GM18867 (cell line): ENCODE measurements around the gene AFG3L2.

Experiments used
- ATAC-seq: cut with Tn5 transposase; IDR thresholded peaks from one replicate; pipeline ENCODE4 v1.9.1; 2021; ENCODE audit warnings: mild to moderate bottlenecking, moderate library complexity; ENCODE audit not compliant: unreplicated experiment

AFG3L2 gene

DNA sequence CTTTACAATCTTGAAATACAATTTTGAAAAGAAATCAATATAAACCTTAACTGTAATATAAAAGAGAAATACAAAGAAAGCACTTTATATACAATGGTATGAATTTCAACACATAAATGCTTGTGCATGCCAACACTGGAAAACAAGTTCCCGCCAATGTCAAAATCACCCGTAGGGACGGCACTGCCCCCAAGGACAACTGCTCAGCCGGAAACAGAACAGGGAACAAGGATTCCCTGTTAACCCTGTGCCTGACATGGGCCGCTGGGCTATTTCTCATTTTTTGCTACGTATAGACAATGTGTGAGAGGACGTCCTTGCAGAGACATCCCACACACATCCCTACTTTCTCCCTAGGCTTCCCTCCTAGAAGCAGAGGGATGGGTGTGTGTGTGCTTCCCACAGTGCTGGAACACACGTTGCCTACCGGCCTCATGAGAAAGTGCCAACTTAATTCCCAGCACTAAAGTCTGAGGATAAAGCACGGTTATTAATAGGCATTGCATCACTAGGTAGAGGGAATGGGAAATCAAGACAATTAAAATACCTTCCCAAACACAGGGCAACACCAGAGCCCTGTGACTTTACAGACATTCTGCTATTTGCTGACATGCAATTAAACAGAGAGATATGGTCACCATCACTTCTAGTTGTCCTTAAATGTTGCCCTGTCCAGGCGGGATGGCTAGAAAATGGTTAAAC, 14.4 kb downstream of the AFG3L2 start:
- no peak for ATAC-seq

DNA sequence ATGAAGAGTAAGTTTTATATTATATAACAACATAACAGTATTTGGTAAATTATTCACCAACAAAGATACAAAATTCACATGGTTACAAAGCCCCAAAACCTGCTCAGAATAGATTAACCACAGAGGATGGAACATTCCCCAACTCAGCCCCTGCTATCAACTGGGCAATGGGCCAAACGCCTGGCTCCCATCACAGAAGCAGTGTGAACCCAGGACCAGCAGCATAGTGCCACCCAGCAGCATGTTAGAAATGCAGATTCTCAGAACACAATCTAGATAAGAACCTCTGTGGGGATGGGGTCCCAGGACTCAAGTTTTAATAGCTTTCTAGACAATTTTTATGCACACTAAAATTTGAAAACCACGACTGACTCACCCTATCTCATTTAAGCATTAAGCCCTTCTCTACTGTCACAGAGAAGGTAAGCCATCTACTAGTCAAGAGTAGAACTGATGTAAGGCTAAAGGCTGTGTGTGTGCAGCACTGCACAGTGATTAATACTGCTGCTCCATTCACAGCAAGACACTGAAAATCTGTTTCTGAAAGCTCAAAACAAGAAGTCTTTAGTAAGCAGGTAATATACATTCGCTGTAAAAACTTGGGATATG, 15.2 kb downstream of the AFG3L2 start:
- ATAC-seq = no peak

DNA sequence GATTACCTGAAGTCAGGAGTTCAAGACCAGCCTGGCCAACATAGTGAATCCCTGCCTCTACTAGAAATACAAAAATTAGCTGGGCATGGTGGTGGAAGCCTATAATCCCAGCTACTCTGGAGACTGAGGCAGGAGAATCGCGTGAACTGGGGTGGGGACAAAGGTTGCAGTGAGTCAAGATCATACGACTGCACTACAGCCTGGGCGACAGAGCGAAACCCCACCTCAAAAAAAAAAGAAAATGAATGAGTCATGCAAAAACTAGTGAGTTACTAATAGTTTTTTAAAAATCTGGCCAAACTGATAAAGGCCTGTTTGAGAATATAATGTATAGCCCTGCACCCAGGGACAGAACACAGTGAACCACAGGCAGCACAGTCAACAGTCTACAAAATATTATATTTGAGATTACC, 17.5 kb downstream of the AFG3L2 start:
- no peak for ATAC-seq

DNA sequence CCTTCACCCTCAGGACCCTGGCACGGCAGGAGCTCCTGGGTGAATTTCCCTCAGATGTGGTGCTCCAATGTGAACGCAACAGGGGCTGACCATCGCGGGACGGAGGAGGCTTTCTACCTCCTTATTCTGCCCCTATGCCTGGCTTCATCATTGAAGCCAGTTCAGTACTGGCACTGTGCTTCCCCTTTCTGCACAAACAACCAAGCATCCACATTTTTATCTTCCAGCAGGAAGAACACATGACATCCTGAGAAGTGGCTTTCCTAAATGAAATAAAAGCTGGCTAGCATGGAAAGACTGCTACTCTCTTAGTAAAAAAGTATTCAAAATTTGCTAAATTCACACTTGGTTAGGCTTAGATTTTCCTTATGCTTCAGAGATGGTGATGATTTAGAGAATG, 24.8 kb downstream of the AFG3L2 start:
- no peak for ATAC-seq

DNA sequence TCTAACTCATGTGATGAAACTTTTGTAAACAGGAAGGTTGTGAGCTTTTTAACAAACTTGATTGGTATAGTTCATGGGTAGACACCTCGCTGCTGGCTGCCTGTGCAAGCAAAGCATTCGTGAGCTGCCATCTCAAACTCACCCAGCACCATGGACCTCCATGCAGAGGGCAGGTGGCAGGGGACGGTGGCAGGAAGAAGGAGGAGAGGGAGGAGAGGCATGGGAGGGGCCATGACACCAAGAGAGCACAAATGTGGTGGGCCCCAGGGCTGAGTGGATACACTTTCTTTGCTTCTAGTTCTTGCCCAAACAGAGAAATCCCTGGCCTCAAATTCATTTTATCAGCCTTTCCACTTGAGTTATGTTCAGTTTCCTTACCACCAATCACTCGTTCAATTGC, 29.1 kb downstream of the AFG3L2 start:
- ATAC-seq = no peak

DNA sequence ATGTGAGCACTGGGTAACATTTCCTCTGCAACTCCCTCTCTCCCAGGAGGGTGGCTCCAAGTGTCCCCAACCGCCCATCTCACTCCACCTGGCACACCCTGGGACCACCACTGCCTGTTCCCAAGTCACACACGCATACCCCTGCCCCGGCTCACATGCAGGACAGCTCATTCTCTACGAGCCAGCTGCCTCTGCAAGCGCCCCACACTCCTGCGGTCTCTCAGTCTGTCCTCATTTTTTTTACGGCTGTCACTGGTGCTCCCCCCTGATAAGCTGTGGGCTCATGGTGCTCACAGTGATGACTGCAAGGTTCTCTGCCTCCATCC, 30.8 kb downstream of the AFG3L2 start:
- no peak for ATAC-seq

DNA sequence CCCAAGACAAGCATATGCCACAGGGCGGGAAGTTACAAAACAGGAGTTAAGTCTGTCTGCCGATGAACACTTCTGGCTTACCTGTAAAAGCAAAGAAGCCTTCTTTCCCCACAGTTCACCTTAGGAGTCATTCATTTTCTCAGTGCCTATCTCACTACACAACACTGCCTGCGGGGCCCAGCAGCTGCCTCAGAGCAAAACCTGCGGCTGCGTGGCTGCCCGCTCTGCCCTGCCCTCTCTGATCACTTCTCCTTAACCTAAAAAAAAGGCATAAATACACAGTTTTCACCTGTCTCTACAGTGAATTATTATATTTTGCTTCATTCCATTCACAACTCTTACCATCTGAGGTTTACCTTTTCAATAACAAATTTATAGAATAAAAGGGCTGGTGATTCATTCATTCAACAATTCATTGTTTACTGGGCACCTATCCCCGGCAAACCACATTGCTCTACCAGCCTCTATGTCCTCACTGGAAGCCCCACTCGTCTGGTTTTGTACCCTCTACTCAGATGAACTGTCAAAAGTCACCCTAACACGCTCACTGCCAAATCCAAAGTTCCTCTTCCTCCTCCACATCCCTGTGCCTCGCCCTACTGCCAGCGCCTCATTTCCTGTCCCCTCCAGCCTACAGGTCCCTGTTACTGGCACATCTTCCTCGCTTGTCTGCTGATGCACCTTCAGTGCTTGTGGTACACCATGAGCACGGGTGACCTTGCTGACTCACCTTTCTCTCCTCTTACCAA, 31.4 kb downstream of the AFG3L2 start:
- no peak for ATAC-seq

DNA sequence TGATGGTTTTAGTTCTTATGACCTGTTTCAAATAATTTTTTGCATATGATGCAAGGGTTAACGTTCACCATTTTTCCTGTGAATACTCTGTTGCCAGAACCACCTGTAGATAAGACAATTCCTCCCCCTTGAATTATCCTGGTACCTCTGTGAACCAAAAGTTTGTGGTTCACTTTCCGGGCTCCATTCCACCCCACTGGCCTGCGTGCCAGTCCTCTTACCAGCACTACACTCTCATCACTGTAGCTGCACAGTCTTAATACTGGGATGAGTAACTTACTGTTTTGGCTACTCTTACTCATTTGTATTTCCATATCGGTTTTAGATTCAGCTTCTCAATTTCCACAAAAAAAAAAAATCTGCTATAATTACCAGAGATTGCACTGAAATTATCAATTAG, 34.4 kb downstream of the AFG3L2 start:
- no peak for ATAC-seq

DNA sequence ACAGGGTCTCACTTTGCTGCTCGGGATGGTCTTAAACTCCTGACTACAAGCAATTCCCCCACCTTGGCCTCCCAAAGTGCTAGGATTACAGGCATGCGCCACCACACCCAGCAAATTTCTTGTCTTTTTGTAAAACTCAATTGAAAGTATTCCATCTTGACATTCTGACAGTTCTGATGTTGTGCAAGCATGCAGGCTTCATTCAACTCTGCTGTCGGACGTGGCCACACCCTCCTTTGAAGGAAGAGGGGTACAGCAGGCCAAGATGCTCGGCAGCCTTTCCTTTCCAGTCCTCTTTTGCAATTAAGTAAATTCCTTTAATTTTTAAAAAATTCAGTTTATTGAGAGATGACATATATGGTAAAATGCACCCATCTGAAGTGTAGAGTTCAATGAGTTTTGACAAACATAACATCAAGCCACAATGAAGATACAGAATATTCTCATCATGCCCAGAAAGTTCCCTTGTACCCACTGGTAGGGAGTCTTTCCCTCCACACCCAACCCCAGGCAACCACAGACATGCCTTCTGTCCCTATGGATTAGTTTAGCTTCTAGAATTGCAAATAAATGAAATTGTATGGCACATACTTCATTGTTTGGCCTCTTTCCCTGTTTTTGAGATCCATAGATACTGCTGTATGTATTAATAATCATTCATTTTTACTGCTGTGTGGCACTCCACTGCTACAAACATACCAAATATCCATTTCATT, 35.9 kb downstream of the AFG3L2 start:
- ATAC-seq = no peak

DNA sequence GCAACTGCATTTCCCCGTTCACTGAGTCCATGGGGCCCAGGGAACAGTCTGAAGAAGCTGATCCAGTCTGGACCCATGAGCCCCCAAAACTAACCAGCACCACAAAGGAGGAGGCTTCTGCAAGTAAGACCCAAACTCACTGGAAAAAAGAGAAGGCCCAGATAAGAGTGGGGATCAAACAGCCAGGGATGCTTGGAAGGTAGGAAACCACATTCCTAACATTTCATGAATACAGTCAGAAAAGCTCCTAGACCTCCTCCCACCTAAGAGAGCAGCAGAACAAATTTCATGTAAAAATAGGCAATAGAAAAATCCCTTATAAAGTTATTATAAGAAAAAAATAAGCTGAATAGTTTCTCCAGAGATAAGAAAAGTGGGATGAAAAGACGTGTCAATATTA, 38.6 kb downstream of the AFG3L2 start:
- ATAC-seq = no peak

DNA sequence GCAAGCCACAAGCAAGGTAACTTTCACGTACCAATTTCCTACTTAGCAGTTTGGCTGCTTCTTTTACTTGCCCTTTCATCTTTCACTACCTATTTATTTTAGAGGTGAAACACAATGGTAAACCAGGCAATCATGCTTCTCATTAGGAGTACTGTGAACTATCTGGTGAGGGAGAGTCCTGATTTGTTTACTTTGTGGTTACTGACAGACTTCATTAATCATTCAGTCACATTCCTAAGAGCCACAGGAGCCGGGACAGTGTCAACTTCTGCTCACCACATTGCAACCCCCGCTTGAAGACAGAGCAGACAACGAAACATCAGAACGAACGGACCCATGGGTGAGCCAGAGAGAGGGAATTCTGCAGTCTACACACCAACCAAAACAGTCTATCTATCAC, 40.1 kb downstream of the AFG3L2 start:
- ATAC-seq = no peak

DNA sequence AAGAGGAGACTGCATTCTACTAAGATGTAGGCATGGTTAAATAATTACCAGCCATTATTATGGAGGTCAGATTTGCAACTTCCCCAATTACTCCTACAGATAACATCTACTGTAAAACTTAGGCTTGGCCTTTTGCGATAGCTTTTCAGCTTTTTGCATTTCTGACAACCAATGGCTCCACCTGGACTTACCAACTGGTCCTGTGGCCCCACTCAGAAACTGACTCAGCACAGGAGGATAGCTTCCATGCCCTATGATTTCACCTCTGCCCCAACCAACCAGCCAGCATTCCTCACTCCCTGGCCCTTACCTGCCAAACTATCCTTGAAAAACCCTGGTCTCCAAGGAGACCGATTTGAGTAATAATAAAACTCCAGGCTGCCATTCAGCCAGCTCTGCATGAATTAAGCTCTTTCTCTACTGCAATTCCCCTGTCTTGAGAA, 40.8 kb downstream of the AFG3L2 start:
- no peak for ATAC-seq

DNA sequence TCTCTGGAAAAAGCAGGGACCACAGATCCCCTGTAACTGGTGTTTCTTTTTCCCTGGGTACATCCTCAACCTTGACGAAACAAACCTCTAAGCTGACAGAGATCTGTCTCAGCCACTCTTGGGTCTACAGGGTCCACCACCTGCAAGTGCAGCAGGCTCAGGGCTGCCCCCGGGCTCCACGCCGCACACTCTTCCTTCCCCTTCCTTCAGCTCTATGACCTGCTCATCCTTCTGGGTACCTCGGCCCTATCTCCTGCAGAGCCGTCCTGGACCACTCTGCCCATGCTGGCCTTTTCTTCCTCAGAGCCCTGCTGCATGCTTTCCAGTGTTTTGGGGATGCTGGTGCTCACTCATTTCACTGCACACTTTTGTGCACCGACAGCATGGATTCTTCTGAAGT, 41.5 kb downstream of the AFG3L2 start:
- ATAC-seq = no peak

DNA sequence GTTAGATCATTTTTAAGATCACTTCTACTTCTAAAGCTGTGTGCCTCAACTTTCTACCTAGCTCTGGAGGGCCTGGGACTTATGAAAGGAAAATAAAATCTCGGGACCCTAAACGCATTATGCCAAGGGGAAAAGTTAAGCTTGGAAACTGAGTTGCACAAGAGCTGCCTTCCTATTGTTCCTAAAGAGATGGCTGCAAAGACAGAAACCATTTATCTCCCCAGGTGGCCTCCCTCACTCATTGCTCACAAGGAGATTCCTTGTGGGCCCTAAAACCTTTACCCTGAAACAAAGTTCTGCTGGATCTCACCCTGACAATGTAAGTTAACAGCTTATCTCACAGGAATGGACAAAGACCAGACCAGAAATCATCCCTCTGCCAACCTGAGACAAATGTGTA, 42.2 kb downstream of the AFG3L2 start:
- no peak for ATAC-seq

DNA sequence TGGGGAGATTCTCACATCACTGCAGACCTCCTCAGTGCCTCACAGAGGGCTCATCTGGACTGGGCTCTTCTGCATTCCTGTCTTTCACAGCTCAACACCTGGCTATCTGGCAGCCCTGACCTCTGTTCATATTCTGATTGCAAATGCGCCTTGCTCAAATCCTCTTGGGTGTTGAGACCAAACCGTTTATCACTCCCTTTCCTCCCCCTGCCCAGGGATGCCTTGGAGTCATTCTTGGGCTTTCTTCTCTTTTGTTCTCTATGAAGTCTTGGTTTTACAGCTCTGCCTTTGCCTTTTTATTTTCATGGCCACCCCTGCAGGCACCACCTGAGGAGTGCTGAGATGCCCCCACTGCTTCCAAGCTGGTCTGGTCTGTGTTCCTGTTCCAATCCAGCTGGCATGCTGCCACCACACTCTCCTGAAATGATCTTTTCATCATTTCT, 42.6 kb downstream of the AFG3L2 start:
- no peak for ATAC-seq

DNA sequence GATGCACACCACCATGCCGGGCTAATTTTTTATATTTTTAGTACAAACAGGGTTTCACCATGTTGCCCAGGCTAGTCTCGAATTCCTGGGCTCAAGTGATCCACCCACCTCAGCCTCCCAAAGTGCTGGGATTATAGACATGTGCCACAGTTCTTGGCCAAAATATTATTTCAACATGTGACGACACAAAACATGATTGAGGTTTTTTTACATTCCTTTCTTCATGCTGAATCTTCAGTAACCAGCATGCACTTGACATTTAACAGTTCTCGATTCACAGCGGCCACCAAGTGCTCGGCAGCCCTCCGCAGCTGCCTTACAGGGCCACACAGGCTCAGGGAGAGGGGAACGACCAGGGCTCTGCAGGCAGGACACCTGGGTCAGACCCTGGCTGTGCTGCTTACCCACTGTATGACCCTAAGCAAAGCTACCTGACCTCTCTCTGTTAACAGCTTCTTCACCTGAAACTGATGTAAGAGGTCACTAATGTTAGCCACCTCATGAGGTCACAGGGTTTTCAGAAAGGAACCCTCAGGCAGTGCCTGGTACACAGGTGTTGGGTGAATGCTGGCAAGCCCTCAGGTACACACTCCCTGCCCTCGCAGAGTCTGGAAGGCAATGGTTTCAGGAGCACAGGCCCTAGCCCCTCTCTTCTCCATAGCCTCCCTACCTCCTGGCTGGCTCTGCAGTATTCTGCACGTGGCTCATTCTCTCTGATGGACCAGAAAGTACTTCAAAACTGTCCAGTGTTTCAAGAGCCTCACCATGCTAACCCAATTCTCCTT, 43.3 kb downstream of the AFG3L2 start:
- ATAC-seq = no peak

DNA sequence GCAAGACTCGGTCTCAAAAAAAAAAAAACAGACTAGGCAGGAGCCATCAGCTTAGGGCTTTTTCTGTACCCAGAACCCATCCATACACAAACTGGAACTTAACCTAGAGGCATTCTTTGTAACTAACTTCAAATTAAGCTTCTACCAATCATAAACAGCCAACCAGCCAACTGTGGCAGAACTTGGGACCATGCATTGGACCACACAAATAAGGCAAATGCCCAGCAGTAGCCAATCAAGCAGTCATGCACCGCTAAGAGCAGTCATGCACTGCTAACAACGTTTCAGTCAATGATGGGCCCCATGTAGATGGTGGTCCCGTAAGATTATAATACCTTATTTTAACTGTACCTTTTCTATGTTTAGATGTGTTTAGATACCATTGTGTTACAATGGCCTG, 46.3 kb downstream of the AFG3L2 start:
- no peak for ATAC-seq

DNA sequence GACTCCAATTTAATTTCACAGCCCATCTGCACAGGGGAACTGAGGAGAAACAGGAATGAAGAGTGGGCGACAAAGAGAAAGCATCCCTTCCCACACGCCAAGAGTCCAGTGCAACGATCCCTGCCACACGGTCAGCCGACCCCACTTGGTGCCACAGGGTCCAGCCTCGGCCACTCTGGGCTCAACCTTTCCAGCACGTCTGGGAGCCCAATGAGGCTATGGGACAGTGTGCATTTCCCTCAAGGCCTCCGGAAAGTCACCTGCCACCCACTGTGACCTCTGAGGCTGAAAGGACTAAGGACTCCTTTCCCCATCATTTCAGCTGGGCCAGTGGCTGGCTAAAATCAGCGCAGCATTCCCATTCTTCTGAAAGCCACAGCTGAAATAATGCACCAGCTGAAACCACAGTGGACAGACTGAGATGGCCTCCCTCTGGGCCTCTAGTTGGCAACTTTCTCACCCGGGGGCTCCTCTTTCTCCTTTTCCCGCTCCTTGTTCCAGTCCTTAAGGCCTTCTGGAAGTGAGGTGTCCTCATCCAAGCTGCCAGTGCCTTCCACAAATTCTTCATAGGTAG, 47.8 kb downstream of the AFG3L2 start:
- no peak for ATAC-seq

DNA sequence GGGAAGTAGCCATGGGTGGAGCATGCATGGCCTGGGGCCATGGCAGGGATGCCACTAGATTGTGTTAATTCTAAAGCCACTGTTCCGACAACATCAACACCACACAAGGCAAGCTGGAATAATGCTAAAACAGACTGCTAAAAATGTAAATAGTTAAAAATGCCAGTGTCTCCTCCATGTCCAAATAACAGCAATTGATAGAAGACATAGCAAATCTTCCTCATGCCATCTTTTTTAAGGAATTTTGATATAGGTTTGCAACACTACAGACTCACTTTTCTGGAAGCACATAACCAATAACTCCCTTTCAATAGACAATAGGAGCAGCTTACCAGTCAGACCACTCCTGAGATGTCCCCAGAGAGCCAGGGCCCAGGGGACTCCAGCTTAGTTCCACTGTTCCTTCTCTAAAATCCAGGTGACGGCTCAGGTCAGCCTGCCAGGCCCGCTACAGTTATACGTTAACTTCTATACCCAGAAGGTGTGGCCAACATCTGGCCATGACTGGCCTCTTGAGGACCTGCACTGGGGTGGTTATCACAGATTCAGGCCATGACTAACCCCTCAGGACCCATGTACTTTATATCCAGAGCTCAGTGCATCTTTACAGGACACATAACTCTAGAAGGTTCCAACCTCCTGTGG, 48.7 kb downstream of the AFG3L2 start:
- no peak for ATAC-seq
